HG03378 (cell line): ENCODE results near the gene ST3GAL2.
A peak's percentile ranks its signal among the peaks of the same experiment; 100 is the strongest.

Source experiments
- ATAC-seq: cut with Tn5 transposase; IDR thresholded peaks from one replicate; pipeline ENCODE4 v1.9.1; 2021; ENCODE audit warnings: mild to moderate bottlenecking, moderate library complexity; ENCODE audit not compliant: unreplicated experiment

The ST3GAL2 gene, protein sequence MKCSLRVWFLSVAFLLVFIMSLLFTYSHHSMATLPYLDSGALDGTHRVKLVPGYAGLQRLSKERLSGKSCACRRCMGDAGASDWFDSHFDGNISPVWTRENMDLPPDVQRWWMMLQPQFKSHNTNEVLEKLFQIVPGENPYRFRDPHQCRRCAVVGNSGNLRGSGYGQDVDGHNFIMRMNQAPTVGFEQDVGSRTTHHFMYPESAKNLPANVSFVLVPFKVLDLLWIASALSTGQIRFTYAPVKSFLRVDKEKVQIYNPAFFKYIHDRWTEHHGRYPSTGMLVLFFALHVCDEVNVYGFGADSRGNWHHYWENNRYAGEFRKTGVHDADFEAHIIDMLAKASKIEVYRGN

DNA sequence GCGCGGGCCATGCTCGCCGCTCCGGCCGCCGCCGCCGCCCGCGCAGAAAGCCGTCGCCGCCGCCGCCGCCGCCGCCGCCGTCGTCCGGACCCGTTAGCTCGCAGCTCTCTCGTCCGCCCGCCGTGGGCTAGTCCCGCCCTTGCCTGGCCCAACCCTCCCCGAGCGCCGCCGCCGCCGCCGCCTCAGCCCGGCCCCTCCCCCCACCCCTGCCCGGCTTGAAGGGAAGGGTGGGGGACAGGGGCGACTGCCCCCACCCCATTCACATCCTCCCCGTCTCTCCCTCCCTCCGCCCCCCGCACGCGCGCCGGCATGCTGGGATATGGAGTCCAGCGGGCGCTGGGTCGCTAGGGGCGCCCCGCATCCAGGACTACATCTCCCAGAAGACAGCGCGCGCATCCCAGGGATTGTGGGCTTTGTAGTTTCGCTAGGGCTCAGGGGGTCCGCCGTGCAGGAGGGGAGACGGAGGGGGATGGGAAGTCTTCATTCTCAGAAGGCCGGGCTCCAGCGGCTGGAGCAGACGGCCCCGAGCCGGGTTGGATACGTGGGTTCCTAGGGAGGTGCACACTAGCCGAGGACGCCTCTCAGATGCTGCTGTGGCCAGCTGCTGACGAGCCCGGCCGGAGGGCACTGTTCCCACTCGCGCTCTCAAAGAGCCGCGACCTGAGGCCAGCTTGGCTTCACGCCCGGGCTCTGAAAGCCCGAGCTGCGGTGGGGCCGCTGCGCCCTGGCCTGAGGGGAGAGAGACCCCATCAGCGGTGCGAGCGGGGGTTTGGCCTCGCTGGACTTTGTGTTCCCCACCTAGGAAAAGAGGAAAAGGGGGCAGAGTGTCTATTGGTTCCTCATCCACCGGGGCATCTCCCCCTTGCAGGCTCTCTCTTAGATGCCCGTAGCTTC lies at the start of gene ST3GAL2:
Gene ST3GAL2 (minus strand): TSS at position 132 of the 894 bp plus-strand sequence. CDS start 40,570 bp downstream, outside the sequence.
- peak; percentile 66 for ATAC-seq

DNA sequence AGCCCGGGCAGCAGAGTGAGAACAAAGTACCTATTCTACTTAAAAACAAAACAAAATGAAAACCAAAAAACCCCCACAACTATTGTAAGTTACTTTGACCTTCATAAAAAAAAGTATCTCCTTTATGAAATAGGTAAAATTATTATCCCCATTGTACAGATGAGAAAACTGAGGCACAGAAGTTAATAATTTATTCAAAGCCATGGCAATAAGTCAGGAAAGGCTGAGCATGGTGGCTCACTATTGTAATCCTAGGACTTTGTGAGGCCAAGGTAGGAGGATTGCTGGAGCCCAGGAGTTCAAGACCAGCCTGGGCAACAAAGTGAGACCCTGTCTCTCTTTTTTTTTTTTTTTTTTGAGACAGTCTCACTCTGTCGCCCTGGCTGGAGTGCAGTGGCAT lies 46.0 kb upstream of the ST3GAL2 start:
- no peak for ATAC-seq

DNA sequence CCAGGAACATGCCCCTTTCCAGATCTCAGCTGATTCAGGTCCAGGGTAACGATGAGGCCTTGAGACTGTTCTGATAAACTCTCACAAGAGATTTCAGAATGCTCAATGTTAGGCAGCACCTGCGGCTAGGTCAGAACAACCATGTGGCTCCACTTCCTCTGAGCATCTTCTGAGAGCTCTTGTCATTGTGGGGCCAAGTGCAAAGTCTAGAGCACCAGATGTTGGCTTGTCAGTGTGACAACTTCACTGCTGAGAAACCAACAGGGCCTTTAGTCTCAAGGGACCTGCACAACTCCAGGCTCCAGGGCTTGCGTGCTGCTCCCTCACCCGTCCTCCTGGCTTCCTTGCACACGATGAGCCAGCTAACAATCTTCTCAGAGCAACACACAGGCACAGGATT lies 44.5 kb upstream of the ST3GAL2 start:
- peak; percentile 59 for ATAC-seq

DNA sequence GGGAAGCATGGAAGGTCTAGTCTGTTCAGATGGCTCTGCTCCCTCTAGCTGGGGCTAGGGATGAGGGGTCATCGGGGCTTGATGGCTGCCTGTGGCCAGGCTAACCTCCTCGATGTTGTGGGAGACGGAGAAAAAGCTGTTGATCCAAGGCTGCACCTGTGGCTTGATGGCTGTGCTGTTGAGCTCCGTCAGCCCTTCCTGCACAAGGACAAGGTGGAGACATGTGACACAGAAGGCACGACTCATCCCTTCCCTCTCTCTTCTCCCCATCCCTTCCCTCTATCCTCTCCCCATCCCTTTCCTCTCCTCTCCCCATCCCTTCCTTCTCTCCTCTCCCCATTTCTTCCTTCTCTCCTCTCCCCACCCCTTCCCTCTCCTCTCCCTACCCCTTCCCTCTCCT lies 43.7 kb upstream of the ST3GAL2 start:
- ATAC-seq: no peak

DNA sequence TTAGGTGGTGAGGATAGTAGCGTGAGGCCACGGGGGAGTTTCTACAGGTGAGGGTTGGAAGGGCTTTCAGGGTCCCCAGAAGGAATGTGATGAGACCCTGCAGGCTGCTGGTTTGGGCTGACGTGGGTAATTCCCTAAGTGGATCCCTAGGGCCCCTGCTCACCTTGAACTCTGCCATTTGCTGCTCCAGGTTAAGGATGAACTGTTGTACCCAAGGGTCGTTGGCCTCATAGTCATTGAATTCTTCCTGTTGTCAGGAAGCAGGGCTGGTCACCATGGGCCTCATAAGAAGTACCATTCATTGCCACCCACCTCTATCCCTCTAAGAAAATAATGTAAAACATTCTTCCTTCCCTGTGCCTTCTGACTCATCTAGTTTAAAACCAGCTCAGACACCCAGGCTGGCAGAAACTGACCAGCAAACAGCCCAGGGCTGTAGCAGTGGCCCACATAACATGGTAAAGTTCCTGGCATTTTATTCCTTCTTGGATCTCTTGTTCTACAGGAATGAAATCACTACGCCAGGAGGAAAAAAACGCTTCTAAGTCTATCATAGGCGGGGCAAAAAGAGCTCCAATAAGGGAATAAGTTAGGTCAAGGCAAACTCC lies 43.1 kb upstream of the ST3GAL2 start:
- ATAC-seq: no peak

DNA sequence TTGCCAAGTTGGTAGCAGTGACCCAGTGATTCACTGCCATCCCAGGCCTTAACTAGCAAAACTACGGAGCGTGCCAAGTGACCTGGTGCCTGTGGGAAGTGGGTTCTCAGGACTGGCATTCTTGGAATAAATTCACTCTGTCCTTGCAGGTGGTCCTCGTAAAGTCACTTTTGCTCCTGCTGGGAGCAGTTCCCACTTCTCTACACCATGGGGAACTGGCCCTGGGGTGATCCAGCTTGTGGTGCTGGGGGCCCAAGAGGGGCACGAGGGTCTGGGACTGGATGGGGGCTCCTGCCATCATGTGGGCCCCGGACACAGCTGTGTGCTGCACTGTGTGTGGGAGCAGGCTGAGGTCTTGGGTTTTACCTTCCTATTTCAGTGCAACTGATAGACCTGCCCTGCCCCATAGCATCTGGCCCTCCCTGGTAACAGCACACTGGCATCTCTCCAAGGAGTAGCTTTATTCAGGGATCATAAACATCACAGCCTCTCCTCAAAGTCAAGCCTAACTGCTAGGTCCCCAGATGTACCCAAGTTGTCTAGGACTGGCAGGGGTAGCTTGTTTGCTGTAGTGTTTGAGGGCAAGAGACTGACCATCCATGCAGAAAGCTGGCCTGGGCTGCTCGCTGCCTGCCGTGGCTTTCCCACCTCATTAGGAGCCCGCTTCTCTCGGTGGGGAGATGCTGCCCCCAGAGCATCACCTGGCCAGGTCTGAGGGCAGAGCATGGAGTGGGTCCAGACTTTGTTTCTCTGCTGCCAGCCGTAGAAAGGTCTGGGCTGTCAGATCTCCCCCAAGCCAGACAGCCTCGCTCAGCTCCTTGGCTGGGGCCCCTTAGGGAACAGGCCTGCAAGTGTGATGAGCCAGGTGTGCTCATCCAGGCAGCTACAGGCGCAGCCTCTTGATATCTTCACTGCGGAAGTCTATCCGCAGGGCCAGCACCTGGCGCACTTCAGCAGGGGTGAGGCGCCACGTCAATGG lies 41.5 kb upstream of the ST3GAL2 start:
- ATAC-seq: no peak

DNA sequence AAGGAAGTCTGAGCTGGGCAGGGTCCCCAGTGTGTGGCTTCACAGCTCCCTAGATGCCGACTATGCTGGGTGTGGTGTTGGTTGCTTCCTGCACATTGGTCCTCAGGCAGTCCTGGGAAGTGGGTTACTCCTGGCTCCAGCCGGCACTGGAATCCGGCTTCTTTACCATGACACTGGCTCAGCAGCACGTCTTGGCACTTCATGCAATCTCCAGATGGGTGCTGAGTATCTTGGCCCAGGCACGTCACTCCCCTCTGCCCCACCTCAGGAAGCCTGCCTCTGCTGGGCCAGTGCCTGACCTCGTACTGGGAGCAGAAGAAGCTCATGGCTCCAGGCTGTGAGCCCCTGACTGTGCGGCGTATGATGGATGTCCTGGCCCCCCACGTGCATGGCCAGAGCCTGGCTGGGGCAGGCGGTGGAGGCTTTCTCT lies 40.0 kb upstream of the ST3GAL2 start:
- no peak for ATAC-seq

DNA sequence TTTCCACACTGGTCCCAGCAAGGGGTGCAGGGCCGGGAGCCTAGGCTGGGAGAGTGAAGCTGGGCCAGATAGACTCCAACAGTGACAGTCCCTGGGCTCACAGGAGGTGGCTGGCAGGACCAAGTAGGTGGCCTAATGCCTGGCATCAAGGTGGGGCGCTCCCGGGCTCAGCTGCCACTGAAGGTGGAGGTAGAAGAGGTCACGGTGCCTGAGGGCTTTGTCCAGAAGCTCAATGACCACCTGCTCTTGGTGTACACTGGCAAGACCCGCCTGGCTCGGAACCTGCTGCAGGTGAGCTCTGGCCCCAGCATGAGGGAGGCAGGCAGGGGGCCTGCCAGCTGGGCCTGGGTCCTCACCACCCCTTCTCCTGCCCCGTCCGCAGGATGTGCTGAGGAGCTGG lies 39.3 kb upstream of the ST3GAL2 start:
- no peak for ATAC-seq

DNA sequence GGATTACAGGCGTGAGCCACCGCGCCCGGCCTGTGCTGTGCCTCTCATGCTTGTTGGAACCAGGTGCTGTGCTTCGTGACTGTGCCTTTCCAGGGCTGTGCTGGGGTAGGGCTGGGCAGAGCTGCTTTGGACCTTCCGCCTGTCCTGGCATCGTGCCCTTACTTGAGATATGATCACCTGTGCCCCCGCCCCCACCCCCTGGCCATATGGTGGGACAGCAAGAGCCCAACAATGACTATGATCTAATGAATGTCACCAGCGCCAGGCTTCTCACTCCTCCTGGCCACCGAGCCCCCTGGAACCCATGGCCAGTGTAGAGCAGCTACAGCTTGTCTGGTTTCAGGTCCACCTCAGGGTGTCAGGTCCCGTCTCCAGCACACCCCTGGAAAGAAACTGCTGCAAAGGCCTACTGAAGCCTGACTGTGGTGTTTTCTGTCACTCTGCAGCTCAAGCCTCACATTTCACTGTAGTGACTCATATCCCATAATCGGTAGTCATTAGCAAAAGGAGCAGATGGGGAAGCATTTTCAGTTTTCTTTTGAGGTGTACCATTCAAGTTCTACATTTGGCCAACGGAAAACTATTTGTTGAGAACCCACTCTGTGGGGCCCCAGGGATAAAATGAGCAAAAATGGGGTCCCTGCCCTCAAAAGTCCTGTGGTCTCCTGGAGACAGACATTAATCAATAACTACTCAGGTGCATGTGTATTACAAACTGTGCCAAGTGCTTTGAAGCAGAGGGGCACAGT lies 37.5 kb upstream of the ST3GAL2 start:
- ATAC-seq: peak; percentile 85

DNA sequence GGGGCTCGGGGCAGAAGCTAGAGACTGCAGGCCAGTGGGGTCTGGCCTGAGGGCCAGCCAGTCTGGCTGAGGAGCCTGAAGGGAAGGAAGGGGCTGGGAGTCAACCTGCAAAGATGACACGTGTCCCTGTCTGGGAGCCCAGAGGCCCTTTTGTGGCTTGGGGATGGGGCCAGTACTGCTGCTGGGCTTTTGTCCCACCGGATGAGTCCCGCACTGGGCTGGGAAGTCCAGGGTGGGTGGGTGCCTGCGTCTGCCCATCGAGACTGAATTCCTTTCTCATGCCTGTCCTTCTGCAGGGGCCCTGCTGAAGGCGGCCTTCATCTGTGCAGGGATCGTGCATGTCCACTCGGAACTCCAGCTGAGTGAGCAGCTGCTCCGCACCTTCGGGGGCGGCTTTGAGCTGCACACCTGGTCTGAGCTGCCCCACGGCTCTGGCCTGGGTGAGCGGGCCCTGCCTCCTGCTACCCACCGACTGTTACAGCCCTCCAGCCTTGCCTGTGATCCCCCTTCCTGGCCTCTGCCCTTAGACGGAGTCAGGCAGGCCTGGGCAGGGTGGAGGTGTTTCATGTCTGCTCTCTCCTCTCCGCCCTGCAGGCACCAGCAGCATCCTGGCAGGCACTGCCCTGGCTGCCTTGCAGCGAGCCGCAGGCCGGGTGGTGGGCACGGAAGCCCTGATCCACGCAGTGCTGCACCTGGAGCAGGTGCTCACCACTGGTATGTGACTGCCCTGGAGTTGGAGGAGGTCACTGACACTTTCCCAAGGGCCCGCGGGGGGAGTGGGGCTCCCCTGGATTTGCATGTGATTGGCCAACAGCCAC lies 36.4 kb upstream of the ST3GAL2 start:
- ATAC-seq: no peak

DNA sequence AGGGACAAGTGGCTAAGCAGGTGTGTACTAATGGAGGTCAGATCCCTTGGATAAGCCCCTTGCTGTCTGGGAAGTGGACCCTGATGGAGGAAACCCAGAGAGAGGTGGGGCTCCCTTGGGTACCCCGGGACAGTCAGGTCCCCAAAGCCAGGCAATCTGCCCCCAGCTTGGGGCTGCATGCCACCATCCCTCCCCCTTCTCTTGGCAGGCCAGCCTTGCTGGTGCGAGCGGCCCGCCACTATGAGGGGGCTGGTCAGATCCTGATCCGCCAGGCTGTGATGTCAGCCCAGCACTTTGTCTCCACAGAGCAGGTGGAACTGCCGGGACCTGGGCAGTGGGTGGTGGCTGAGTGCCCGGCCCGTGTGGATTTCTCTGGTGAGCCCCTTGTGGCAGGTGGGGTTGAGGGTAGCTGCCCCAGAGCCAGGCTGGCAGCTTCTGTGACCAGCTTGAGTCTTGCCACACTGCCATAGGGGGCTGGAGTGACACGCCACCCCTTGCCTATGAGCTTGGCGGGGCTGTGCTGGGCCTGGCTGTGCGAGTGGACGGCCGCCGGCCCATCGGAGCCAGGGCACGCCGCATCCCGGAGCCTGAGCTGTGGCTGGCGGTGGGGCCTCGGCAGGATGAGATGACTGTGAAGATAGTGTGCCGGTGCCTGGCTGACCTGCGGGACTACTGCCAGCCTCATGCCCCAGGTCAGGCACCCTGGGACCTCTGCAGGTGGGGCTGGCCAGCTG lies 35.6 kb upstream of the ST3GAL2 start:
- ATAC-seq: no peak

DNA sequence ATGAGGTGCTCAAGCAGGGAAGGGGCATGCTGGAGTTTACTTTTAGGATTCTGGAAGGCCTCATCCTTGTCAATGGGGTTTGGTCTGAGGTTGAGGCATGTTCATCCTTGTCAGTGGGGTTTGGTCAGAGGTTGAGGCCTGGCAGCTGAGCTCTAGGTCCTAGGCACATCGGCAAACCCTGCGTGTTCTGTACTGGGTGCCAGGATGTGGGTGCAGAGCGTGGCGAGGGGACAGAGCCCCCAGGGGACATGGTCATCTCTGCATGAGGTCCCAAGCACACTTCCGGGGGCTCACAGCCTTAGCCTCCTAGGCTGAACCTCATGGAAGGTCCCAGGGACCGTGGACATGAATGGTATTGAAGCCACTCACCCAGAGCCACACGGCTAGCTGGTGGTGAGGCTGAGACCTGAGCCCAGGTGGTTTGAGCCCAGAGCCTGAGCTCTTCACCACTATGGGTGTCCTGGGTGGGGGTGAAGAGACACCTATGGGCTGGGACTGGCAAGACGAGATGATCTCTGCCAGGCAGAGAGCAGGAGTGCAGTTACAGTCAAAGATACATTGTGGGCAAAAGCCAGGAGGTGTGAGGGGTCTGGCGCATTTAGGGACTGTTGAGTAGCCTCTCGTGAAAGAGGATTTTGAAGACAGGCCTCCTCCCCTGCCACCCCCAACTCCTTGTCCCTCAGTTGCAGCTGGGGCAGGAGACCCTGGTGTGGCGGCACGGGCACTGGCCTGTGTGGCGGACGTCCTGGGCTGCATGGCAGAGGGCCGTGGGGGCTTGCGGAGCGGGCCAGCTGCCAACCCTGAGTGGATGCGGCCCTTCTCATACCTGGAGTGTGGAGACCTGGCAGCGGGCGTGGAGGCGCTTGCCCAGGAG lies 34.8 kb upstream of the ST3GAL2 start:
- ATAC-seq: no peak

DNA sequence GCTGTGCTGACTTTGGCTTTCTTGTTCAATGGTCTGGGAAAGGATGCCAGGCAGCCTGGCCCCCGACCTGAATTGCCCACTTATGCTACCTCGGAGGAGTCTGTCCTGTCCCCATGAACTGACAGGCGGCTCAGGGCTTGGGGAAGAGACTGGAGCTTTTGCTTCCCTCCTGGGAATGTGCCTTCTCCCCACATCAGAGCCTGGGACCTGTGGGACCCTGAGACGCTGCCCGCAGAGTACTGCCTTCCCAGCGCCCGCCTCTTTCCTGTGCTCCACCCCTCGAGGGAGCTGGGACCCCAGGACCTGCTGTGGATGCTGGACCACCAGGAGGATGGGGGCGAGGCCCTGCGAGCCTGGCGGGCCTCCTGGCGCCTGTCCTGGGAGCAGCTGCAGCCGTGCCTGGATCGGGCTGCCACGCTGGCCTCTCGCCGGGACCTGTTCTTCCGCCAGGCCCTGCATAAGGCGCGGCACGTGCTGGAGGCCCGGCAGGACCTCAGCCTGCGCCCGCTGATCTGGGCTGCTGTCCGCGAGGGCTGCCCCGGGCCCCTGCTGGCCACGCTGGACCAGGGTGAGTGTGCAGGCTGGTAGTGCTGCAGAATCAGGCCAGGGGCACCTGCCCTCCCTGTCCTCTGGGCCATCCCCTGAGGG lies 34.0 kb upstream of the ST3GAL2 start:
- no peak for ATAC-seq

DNA sequence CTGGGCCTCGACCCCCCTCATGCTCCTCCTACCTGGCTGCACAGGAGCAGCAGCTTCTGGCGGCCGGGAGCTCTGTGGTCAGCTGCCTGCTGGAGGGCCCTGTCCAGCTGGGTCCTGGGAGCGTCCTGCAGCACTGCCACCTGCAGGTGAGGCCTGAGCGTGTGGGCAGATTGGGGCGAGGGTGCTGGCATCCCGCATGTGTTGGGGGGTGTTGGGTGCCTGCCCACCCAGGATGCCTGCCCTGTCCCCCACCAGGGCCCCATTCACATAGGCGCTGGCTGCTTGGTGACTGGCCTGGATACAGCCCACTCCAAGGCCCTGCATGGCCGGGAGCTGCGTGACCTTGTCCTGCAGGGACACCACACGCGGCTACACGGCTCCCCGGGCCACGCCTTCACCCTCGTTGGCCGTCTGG lies 32.0 kb upstream of the ST3GAL2 start:
- no peak for ATAC-seq

DNA sequence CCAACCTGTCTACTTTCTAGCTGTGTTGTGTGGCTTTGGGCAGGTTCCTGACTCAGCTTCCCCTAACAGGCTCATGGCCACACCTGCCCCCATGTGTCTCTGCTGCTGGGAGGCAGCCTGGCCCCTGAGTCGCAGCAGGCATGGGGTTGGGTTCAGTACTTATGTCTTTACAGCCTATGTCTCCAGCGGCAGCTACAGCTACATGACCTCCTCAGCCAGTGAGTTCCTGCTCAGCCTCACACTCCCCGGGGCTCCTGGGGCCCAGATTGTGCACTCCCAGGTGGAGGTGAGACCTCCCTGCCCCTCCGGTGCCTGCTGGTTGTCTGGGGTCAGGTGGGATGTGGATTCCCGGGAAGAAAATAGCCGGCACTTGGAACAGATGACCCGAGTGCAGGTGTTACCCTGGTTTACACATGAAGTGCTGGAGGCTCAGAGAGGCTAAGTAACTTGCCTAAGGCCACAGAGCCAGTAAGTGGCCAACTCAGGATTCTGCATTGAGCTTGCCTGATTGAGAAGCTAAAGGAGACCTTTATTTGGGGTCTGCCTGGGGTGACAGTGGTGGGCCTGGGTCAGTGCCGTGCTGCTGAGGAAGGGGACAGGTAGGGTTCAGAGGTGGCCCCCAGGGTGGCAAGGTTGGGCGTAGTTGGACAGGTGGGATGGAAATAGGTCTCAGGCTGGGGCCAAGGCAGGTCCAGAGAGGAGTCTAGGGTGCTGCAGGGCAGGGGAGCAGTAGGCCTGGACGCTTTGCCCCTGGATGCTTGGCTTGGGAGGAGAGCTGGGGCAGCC lies 31.4 kb upstream of the ST3GAL2 start:
- no peak for ATAC-seq
